NCI-H1105 treated with DMSO at 0.1 percent for 48 hours (cell line): ENCODE measurements around the gene PKNOX2.
"Not testable (repeated sequence)": the region's sequence is repeated elsewhere in the genome, so short reads cannot be mapped to it uniquely, and the experiment has no call there.

Experiments used
- DNase-seq: peaks from one replicate; lab custom pipeline; 2025; lab: John Stamatoyannopoulos, UW

The PKNOX2 gene

GRCh38 chr11:125207866-125208425, 43.4 kb downstream of the PKNOX2 start:
- no peak for DNase-seq

- no peak for DNase-seq
These were observed 45.5 kb downstream of the PKNOX2 start for GRCh38 chr11:125210066-125210465.

GRCh38 chr11:125211191-125211947, 46.8 kb downstream of the PKNOX2 start:
- DNase-seq = no peak

- DNase-seq = no peak
These were observed 47.4 kb downstream of the PKNOX2 start for GRCh38 chr11:125211948-125212340.

- no peak for DNase-seq
These were observed 50.3 kb downstream of the PKNOX2 start for GRCh38 chr11:125214601-125215565.

- no peak for DNase-seq
These were observed 51.4 kb downstream of the PKNOX2 start for GRCh38 chr11:125215976-125216375.

- no peak for DNase-seq
These were observed 53.8 kb downstream of the PKNOX2 start for GRCh38 chr11:125218336-125218735.

GRCh38 chr11:125221461-125221860, 56.9 kb downstream of the PKNOX2 start:
- DNase-seq = no peak

GRCh38 chr11:125222494-125222893, 57.9 kb downstream of the PKNOX2 start:
- DNase-seq = no peak

GRCh38 chr11:125223161-125223560, 58.6 kb downstream of the PKNOX2 start:
- DNase-seq = not testable (repeated sequence)

GRCh38 chr11:125223901-125224361, 59.4 kb downstream of the PKNOX2 start:
- no peak for DNase-seq

- no peak for DNase-seq
These were observed 60.0 kb downstream of the PKNOX2 start for GRCh38 chr11:125224391-125225021.

GRCh38 chr11:125225401-125225800, 60.9 kb downstream of the PKNOX2 start:
- no peak for DNase-seq

GRCh38 chr11:125226031-125226430, 61.5 kb downstream of the PKNOX2 start:
- no peak for DNase-seq

GRCh38 chr11:125226706-125227105, 62.2 kb downstream of the PKNOX2 start:
- DNase-seq = no peak

GRCh38 chr11:125227151-125227550, 62.6 kb downstream of the PKNOX2 start:
- DNase-seq = no peak

- DNase-seq = no peak
These were observed 63.9 kb downstream of the PKNOX2 start for GRCh38 chr11:125228445-125228844.

GRCh38 chr11:125228993-125229392, 64.4 kb downstream of the PKNOX2 start:
- DNase-seq = no peak

GRCh38 chr11:125229916-125230315, 65.4 kb downstream of the PKNOX2 start:
- no peak for DNase-seq

- DNase-seq = no peak
These were observed 68.6 kb downstream of the PKNOX2 start for GRCh38 chr11:125233116-125233515.

- no peak for DNase-seq
These were observed 69.3 kb downstream of the PKNOX2 start for GRCh38 chr11:125233736-125234275.

GRCh38 chr11:125235071-125235471, 70.5 kb downstream of the PKNOX2 start:
- no peak for DNase-seq
